HL-60 (cell line): ENCODE results near the gene CD300LG.

ENCODE experiments used
- CTCF ChIP-seq: IDR thresholded peaks from one replicate; pipeline ENCODE4 v1.5.1; 2011; ENCODE audit warnings: low read length, control low read depth, inconsistent platforms; ENCODE audit not compliant: insufficient read depth
- GABPA ChIP-seq: IDR thresholded peaks from 2 replicates; pipeline ENCODE4 v1.6.1; 2012; ENCODE audit warnings: low read depth
- POLR2AphosphoS5 ChIP-seq: IDR thresholded peaks from 2 replicates; pipeline ENCODE4 v1.6.1; 2012; ENCODE audit warnings: low read depth
- REST ChIP-seq: IDR thresholded peaks from 2 replicates; pipeline ENCODE4 v1.6.1; 2012; ENCODE audit warnings: low read depth; ENCODE audit not compliant: insufficient replicate concordance

GRCh38 chr17:43901861-43902589 lies 55.0 kb downstream of the CD300LG start:
- no peak for TF ChIP-seq POLR2AphosphoS5
- TF ChIP-seq CTCF = no peak
- TF ChIP-seq GABPA = no peak
- no peak for TF ChIP-seq REST
